Suprapubic skin (tissue), 4 donors: ENCODE data around the gene TCP11. TPM values are rescaled to one million over a fixed set of nuclear protein-coding genes. Genes with fewer than 3 reads are reported as not detected.

Experiments
- DNase-seq, 2 donors: peaks; one replicate each; pipeline ENCODE4 v3.0.0-alpha.2; 2019; ENCODE audit warnings: low spot score in 2 of 2
- H3K27ac ChIP-seq: fragments of 200-600 bp; sonication (generic); one replicate; pipeline ENCODE4 v1.5.1; 2019
- H3K27me3 ChIP-seq: fragments of 200-600 bp; sonication (generic); one replicate; pipeline ENCODE4 v1.5.1; 2019
- H3K36me3 ChIP-seq: fragments of 200-600 bp; sonication (generic); one replicate; pipeline ENCODE4 v1.5.1; 2019
- H3K4me1 ChIP-seq: fragments of 200-600 bp; sonication (generic); one replicate; pipeline ENCODE4 v1.5.1; 2019
- H3K4me3 ChIP-seq: fragments of 200-600 bp; sonication (generic); one replicate; pipeline ENCODE4 v1.5.1; 2019; ENCODE audit warnings: mild to moderate bottlenecking
- H3K9me3 ChIP-seq: fragments of 200-600 bp; sonication (generic); one replicate; pipeline ENCODE4 v1.5.1; 2019
- CTCF ChIP-seq, 2 donors: fragments of 200-600 bp in 1 of 2; fragments of 450-650 bp in 1 of 2; sonication (generic) in 1 of 2; IDR thresholded peaks; one replicate each; pipeline ENCODE4 v1.5.1; 2016 to 2019; ENCODE audit warnings: antibody characterized with exemption in 2 of 2, mild to moderate bottlenecking in 1 of 2, moderate library complexity in 1 of 2
- EP300 ChIP-seq: sonication (generic); formaldehyde crosslinking; IDR thresholded peaks from one replicate; pipeline ENCODE4 v1.6.1; 2017; ENCODE audit warnings: antibody characterized with exemption
- POLR2A ChIP-seq, 2 donors: fragments of 450-650 bp; IDR thresholded peaks; one replicate each; pipeline ENCODE4 v1.6.1; 2017; ENCODE audit warnings: antibody characterized with exemption in 2 of 2, mild to moderate bottlenecking in 2 of 2, moderate library complexity in 2 of 2
- POLR2AphosphoS5 ChIP-seq, 3 donors: sonication (generic); formaldehyde crosslinking; IDR thresholded peaks; one replicate each; pipeline ENCODE4 v1.6.1; 2017; ENCODE audit warnings: antibody characterized with exemption in 3 of 3
- WGBS: methylation state at CpG from one replicate; pipeline ENCODE4 v1.1.5; 2018; 5-methylcytosine and 5-hydroxymethylcytosine counted together
- total RNA-seq, 4 donors: library from RNA; depleted of rRNA; stranded (reverse); fragments of >200 nt; gene quantifications; one replicate each; pipeline ENCODE4 v1.1.0, GENCODE V29; 2016

TCP11 gene
- total RNA-seq: 1 to 10 TPM in 1 of 4 donors, not detected in 3; 4.2 TPM

GRCh38 chr6:35141007-35141655 lies at the start of gene TCP11:
TCP11 (minus strand) TSS chr6:35141339; CDS start chr6:35140870, 469 bp downstream.
- Histone ChIP-seq H3K27me3 (no peaks in the 10 kb centered on the region), H3K9me3 (no peaks in the 10 kb centered on the region), H3K4me1 (peaks cover 11% of the 10 kb centered on the region), H3K36me3 (no peaks in the 10 kb centered on the region), H3K27ac (no peak within 1 kb of the TSS), H3K4me3 (peak within 1 kb of the TSS; percentile 34)
- WGBS: 25% methylated on average over 22 of the region's 69 CpGs
- no peak for DNase-seq
- no peak for TF ChIP-seq CTCF (IDR thresholded peaks at IDR 0.05)

- Histone ChIP-seq H3K36me3 (no peaks in the 10 kb centered on the region), H3K27ac (no peak overlapping the region), H3K4me3 (no peak overlapping the region), H3K4me1 (peaks cover 5% of the 10 kb centered on the region), H3K9me3 (no peaks in the 10 kb centered on the region), H3K27me3 (no peaks in the 10 kb centered on the region)
- no peak for TF ChIP-seq POLR2A (IDR thresholded peaks at IDR 0.05)
- DNase-seq: no peak
Observed at GRCh38 chr6:35190306-35190705, 49.2 kb upstream of the TCP11 start.

- Histone ChIP-seq H3K4me3 (no peak overlapping the region), H3K36me3 (no peaks in the 10 kb centered on the region), H3K27ac (no peak overlapping the region), H3K9me3 (no peaks in the 10 kb centered on the region), H3K4me1 (peaks cover 5% of the 10 kb centered on the region), H3K27me3 (no peaks in the 10 kb centered on the region)
- 68% methylated on average over 3 of the region's 3 CpGs for WGBS
- DNase-seq: no peak
- TF ChIP-seq CTCF (IDR thresholded peaks at IDR 0.05): no peak
- no peak for TF ChIP-seq EP300
- no peak for TF ChIP-seq POLR2A (IDR thresholded peaks at IDR 0.05)
- TF ChIP-seq POLR2AphosphoS5 (IDR thresholded peaks at IDR 0.05): no peak
Observed at GRCh38 chr6:35188886-35189285, 47.7 kb upstream of the TCP11 start.

- TF ChIP-seq POLR2AphosphoS5 (IDR thresholded peaks at IDR 0.05) (no peak), POLR2A (IDR thresholded peaks at IDR 0.05) (no peak), EP300 (no peak)
- no peak overlapping the region for H3K4me3 ChIP-seq
- H3K4me1 ChIP-seq: peaks cover 12% of the 10 kb centered on the region
- 98% methylated on average over 2 of the region's 2 CpGs for WGBS
- no peak for DNase-seq
- no peaks in the 10 kb centered on the region for H3K36me3 ChIP-seq
- H3K27ac ChIP-seq: no peak overlapping the region
- H3K27me3 ChIP-seq: no peaks in the 10 kb centered on the region
- no peaks in the 10 kb centered on the region for H3K9me3 ChIP-seq
Observed at GRCh38 chr6:35186571-35186970, 45.4 kb upstream of the TCP11 start.

GRCh38 chr6:35185971-35186370 lies 44.8 kb upstream of the TCP11 start:
- peaks cover 18% of the 10 kb centered on the region for H3K4me1 ChIP-seq
- no peak overlapping the region for H3K27ac ChIP-seq
- no peaks in the 10 kb centered on the region for H3K9me3 ChIP-seq
- no peak overlapping the region for H3K4me3 ChIP-seq
- TF ChIP-seq EP300 (no peak), POLR2A (IDR thresholded peaks at IDR 0.05) (no peak), POLR2AphosphoS5 (IDR thresholded peaks at IDR 0.05) (no peak), CTCF (IDR thresholded peaks at IDR 0.05) (no peak)
- no peaks in the 10 kb centered on the region for H3K27me3 ChIP-seq
- DNase-seq: no peak
- 88% methylated on average over 1 of the region's 1 CpG for WGBS
- no peaks in the 10 kb centered on the region for H3K36me3 ChIP-seq

- Histone ChIP-seq H3K27ac (no peak overlapping the region), H3K27me3 (no peaks in the 10 kb centered on the region), H3K4me3 (no peak overlapping the region), H3K4me1 (peaks cover 19% of the 10 kb centered on the region), H3K9me3 (no peaks in the 10 kb centered on the region), H3K36me3 (no peaks in the 10 kb centered on the region)
- 40% methylated on average over 6 of the region's 6 CpGs for WGBS
- no peak for DNase-seq
- no peak for TF ChIP-seq POLR2AphosphoS5 (IDR thresholded peaks at IDR 0.05)
- no peak for TF ChIP-seq EP300
- no peak for TF ChIP-seq CTCF (IDR thresholded peaks at IDR 0.05)
- no peak for TF ChIP-seq POLR2A (IDR thresholded peaks at IDR 0.05)
Observed at GRCh38 chr6:35185302-35185681, 44.2 kb upstream of the TCP11 start.
